ENCODE measurements around the gene STK17B.
"Not testable (repeated sequence)": the region's sequence is repeated elsewhere in the genome, so short reads cannot be mapped to it uniquely, and the experiment has no call there.

The STK17B gene

DNA sequence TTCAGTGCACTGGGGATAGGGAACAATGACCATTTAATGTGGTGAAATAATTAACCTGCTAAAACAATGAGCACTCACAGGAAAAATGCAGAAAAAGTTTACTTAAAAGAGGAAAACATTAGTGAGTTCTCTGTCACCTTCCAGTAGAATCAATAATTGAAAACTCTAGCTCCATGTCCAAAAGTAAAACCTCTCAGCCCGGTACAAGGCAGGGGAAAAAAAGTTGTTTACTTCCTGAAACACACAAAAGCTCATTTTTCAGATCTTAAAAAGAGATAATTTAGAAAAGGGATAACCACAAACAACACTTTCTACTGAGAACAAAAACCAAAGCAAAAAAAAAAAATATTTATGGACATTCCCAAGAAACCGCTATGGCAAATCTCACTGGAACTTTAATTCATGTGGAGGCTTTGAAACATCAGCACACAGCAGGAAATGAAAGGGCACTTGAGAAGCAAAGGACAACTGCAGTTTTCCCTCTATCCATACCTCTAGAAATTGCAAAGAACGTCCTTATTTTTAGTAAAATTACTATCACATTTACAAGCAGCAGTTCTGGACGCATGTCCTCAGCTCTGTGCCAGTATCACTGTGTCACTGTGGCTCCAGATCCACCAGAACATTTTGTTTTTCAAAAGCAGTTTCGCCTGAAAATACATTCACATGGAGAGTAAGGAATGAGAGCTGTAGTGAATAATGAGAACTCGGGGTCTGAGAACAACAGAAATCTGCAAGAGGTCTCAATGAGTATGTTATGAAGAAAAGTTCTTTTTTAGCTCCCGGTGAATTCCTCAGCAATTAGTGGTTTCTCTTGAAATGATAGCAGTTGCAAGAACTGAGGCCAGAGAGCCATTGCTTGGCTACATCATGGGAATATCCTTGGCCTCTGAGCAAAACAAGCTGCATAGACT is 58.1 kb downstream of the STK17B start:
- DNase-seq (ENCODE audit: low spot score) = no peak

DNA sequence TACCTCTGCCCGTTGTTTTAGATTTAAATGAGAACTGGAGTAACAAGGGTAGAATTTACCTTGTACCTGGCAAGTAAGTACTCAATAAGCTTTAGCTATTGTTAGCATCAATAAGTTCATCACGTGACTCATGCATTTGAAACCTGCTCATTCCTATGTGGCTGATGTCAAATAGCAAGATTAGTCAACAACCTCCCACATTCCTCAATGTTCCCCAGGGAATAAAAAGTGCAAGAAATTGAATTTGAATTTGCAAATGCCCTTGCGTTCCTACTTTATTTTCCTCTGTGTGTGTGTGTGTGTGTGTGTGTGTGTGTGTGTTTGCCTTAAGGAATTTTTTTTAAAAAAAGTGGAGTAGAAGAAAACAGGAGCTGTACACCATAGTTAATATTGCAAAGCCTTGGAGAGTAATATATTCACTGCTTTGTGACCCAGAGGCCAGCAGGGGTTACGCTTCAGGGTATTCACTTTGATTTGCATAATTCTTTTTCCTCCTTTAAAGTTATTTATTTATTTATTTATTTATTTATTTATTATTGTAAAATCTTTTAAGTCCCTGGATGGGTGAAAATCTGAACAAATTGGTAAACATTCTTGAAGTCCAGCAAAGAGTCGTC is 58.9 kb downstream of the STK17B start:
- no peak for DNase-seq (ENCODE audit: low spot score)

DNA sequence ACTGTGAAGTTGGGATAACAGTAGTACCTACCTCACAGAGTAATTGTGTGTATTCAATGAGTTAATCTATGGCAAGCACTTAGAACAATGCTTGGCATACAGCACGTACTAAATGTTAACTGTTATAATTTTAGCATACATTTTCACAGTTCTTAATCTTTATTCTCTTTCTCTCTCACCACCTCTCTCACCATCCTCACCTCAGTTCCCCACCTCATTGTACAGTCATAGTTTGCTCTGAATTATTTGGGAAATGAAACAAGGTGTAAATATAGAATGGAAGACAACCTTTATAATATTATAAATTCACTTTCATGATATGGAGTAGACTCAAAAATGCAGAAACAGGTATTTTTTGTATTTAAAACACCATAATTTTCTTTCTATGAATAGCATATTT is 62.8 kb downstream of the STK17B start:
- no peak for DNase-seq (ENCODE audit: low spot score)

DNA sequence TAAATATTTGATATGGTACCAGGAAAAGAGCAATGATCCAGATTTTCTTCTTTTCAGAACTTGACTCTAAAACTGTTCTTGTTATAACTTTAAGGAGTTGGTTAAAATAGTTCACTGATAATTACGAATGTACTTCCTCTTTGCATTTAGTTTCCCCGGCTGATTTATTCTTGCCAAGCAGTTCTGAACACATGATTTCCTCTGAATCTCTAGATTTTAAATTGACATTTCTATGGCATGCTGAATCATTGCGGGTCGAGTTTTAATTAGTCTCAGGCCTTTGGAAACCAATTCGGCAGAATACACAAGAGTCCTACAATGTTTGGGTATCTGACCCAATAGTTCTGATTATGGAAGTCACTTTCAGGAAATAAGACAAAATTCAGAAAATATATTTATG is 65.4 kb downstream of the STK17B start:
- no peak for DNase-seq (ENCODE audit: low spot score)

DNA sequence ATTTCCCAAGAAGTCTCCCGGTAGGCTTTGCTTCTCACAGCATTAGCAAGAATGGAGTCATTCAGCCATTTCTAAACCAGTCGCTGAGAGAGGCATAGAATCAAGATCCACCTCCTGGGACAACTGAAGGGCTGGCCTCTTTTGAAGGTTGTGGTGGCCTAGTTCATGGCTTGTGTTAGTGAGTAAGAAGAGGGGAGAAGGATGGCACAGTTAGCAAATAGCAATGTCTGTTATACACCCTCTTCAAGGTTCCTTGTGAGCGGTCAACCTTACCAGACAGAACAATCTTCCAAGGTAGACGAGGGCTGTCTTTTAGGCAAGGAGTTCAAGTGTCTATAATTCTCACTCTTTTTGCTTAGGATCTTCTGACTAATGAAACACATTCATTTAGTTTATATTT is 67.3 kb downstream of the STK17B start:
- no peak for DNase-seq (ENCODE audit: low spot score)

DNA sequence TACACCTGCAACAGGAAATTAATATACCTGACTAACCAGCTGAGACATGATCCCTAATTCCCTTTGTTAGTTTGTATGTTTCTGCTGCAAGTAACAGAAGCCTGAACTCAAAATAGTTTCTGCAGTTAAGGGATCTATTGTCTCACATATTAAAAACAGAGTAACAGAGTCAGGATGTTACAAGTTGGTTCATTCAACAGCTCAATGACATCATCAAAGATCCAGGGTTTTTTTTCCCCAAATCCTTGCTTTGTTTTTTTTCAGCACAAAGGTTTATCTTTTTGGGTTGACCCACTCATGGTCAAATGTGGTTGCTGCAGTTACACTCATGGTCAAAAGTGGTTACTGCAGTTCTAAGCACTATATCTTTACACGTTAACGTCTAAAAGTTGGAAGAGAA is 67.8 kb downstream of the STK17B start:
- DNase-seq (ENCODE audit: low spot score) = no peak

DNA sequence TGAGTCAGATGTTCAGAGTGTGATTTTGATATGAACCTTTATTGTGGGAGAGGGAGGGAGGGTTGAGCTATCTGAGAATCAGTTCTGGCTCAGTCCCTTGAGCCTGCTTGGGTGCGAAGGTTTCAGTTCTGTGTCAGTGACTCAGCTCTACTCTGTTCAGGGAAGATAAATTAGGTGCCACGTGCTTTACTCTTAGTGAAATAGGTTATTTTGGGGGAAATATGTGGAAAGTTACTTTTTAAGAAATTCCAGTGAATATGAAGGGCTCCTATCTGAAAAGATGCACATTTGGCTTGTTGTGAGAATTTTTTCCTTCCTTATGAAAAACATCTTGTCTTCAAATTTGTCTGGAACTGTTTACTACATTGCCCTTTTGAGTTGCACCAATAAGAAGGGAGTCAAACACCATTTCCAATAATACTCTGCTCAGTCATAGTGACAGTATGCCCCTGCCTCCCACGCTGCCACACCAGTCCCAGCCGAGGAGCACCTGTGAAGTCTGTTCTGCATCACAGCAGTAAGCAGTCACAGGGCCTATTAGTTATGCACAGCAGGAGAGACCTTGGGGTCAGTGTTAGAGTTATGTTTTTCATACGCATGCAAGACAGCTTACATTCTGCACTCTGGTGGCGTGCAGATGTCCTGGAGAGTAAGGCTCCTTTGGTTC is 69.9 kb downstream of the STK17B start:
- peak; percentile 29 for DNase-seq (ENCODE audit: low spot score)

DNA sequence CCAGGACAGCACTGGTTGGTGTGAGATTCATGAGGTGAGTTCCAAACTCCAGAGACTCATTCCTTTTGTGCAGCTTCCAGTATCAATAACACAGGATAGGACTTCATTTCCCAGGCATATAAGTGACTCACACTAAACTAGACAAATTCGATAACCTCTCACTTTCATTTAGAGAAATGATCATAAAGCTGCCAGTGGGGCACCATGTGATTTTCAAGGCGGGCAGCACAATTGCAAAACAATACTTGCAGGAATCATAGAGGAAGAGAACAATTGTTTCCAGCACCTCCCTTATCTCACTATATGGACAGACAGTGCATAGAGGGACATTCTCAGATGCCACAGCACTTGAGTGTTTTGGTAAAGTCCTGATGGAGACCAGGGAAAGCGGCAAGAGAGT is 71.5 kb downstream of the STK17B start:
- no peak for DNase-seq (ENCODE audit: low spot score)

DNA sequence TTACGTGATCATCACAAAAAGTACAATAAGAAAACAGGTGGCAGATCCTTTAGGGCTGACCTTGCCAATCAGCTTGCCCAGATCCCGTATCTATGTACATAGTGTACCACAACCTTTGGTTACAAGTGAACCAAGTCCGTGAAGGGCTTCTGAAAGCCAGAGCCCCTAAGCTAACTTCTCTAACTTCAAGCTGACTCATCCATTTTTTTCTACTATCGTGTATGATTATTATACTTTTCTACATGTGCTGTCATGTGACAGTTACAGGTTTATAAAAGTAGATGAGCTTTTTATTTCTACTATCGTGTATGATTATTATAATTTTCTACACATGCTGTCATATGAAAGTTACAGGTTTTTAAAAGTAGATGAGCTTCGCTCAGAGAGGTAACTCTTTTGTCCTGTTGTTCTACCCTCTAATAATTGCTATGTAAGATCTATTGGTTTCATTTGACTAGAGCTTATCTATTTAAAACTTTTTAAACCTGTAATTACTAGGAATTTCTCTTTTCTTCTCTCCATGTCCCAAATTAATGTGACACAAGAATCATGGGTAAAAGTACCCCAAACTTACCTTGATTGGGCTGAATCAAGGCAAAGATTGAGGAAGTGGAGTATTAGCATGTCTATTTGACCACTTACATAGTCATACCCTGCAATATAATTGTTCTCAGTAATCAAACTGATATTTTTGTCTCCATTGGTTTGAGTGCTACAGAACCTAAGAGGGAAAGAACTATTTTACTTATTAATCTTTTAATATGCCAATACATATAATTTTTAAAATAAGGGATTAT is 73.3 kb downstream of the STK17B start:
- no peak for DNase-seq (ENCODE audit: low spot score)

DNA sequence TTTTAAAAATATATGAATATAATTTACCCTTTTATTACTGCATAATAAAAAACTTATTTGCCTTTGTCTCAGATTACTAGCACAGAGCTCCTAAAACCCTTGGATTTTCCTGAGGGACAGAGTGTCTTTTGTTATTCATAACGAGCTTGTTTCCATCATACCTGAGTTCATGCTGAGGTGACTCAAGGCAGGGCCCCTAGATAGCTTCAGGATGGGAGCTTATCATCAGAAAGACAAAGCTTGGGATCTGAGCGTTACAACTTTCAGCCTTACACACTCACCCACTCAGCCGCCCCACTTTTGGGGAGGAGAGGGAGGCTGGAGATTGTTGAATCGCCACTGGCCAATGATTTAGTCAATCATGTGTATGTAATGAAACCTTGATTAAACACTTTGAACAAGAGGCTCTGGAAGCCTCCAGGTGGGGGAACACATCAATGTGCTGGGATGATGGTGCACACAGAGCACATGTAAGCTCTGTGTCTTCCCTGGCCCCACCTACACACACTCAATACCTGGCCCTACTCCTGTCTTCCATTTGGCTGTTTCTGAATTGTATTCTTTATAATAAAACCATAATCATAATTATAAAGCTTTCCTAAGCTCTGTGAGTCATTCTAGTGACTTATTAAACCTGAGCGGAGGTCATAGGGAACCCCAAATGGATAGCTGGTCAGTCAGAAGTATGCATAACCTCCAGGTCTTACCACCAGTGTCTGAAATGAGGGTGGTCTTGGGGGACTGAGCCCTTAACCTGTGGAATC is 74.2 kb downstream of the STK17B start:
- no peak for DNase-seq (ENCODE audit: low spot score)

DNA sequence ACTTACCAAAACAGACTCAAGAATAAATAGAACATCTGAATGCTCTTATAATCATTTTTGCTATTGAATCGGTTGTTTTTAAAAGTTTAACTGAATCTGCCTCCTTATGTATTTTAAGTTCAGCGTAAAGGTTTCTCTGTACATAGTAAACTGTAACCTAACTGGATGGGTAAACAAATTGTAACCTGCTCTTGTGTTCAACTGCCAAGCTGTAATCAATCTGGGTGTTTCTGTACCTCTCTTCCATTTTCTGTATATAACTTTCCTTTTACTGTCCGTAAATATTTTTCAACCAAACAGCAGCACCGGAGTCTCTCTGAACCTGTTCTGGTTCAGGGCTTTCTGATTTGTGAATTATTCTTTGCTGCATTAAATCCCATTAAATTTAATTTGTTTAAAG is 75.1 kb downstream of the STK17B start:
- no peak for DNase-seq (ENCODE audit: low spot score)

DNA sequence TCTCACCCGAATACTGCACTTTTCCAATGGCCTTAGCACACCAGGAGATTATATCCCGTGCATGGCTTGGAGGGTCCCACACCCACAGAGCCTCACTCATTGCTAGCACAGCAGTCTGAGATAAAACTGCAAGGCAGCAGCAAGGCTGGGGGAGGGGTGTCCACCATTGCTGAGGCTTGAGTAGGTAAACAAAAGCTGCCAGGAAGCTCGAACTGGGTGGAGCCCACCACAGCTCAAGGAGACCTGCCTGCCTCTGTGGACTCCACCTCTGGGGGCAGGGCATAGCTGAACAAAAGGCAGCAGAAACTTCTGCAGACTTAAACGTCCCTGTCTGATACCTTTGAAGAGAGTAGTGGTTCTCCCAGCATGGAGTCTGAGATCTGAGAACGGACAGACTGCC is 81.9 kb downstream of the STK17B start:
- DNase-seq (ENCODE audit: low spot score) = not testable (repeated sequence)

DNA sequence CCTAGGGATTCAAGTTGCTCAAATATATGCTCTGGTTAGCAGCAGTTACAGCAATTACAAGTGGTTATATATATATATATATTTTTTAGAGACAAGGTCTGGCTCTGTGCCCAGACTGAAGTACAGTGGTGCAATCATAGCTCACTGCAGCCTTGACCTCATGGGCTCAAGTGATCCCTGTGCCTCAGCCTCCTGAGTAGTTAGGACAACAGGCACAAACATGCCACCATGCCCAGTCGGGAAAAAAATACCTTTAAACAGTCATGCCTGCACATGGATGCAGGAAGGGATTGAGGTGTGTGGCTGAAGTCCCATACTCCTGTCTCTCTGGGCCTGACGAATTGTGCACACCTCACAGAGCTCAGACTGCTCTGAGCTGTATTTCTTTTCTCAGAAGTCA is 83.2 kb downstream of the STK17B start:
- no peak for DNase-seq (ENCODE audit: low spot score)

DNA sequence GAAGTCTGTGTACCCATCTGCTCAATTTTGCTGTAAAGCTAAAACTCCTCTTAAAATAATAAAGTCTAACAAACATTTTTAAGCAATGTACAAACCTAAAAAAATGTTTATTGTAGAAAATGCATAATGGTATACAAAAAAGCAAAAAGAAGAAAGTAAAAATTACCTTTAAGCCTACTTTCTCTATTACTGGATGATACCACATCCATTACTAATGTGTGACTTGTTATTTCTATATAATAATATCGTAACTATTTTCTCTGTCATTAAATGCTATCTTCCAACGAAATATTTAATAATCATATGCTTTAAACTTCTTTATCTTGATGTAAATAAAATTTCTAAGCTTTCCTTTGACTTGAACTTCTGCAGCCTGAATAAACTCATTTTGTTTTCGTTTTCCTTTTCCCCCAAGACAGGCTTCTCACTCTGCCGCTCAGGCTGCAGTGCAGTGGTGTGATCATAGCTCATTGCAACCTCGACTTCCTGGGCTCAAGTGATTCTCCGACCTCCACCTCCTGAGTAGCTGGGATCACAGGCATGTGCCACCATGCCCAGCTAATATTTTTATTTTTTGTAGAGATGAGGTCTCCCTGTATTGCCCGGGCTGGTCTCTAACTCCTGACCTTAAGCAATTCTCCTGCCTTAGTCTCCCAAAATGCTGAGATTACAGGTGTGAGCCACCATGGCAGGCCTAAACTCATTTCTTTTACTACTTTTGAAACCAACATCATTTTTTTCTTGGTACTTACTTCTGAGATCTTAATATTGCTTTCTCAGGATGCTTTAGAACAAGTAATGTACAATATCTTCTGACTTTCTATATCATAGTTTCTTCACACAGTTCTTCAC is 84.6 kb downstream of the STK17B start:
- no peak for DNase-seq (ENCODE audit: low spot score)

DNA sequence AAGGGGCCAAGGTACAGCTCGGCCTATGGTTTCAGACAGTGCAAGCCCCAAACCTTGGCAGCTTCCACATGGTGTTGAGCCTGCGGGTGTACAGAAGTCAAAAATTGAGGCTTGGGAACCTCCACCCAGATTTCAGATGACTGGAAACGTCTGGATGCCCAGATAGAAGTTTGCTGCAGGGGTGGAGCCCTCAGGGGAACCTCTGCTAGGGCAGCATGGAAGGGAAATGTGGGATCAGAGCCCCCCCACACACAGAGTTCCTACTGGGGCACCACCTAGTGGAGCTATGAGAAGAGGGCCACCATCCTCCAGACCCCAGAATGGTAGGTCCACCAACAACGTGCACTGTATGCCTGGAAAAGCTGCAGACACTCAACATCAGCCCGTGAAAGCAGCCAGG is 87.8 kb downstream of the STK17B start:
- no peak for DNase-seq (ENCODE audit: low spot score)

Data from SK-N-DZ (cell line).